GM20000 (cell line): ENCODE data around the gene SEZ6L.

Experiments used
- DNase-seq: peaks from one replicate; pipeline ENCODE4 v3.0.0; 2012; ENCODE audit warnings: low spot score
- TF ChIP-seq, protein P1 (sequence below): IDR thresholded peaks from 2 replicates; pipeline ENCODE4 v1.5.1; 2012; ENCODE audit warnings: mild to moderate bottlenecking, control low read depth; ENCODE audit errors: extremely low read depth, missing control alignments

Gene SEZ6L

GRCh38 chr22:26283330-26283729 lies 114.1 kb downstream of the SEZ6L start:
- TF ChIP-seq, protein P1, sequence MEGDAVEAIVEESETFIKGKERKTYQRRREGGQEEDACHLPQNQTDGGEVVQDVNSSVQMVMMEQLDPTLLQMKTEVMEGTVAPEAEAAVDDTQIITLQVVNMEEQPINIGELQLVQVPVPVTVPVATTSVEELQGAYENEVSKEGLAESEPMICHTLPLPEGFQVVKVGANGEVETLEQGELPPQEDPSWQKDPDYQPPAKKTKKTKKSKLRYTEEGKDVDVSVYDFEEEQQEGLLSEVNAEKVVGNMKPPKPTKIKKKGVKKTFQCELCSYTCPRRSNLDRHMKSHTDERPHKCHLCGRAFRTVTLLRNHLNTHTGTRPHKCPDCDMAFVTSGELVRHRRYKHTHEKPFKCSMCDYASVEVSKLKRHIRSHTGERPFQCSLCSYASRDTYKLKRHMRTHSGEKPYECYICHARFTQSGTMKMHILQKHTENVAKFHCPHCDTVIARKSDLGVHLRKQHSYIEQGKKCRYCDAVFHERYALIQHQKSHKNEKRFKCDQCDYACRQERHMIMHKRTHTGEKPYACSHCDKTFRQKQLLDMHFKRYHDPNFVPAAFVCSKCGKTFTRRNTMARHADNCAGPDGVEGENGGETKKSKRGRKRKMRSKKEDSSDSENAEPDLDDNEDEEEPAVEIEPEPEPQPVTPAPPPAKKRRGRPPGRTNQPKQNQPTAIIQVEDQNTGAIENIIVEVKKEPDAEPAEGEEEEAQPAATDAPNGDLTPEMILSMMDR: no peak
- no peak for DNase-seq

- no peak for DNase-seq
- TF ChIP-seq, protein P1: no peak
These were observed 116.4 kb downstream of the SEZ6L start for GRCh38 chr22:26285632-26286031.

- TF ChIP-seq, protein P1: no peak
- no peak for DNase-seq
These were observed 117.0 kb downstream of the SEZ6L start for GRCh38 chr22:26286091-26286820.

DNA sequence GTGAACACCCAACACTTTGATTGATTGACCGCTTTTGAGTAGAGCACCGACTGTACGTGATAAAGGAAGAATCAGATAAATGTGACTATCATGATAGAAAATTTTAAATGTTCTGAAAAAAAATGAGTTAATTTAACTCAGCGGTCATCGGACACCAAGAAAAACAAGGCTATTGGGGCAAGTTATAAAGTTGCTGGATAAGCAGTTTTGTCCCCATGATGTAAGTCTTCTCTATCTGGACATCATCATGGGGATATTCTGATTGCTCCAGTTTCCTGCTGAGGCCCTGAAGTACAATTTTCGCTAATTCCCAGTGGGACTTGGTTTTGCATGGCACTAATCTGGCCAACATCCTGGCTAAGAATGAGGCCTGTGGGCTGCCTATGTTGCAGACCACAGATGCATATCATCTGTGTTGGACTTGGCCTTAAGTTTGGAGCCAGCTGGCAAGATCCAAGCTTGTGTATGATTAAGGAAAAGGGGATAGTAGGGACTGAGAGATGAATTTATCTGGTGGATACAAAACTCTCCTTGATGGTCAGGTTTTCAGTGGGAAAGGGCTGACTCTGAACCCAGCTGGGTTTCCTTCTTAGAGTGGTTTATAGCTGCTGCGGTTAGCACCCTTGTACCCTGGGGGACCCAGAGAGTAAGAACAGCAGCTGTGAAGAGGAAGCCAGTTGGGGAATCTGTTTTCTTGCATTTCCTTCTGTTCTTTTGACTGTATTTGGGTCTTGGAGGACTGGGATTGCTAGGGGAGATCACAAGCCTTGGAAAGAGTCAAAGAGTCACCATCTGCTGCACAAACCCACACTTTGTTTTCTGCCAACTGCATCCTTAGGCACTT lies 118.3 kb downstream of the SEZ6L start:
- no peak for DNase-seq
- TF ChIP-seq, protein P1: no peak

GRCh38 chr22:26289611-26290101 lies 120.4 kb downstream of the SEZ6L start:
- TF ChIP-seq, protein P1: no peak
- no peak for DNase-seq

- DNase-seq: no peak
- TF ChIP-seq, protein P1: no peak
These were observed 122.8 kb downstream of the SEZ6L start for GRCh38 chr22:26291940-26292666.
